K562 (cell line): ENCODE measurements around the gene SH2D7. TPM values are rescaled to one million over a fixed set of nuclear protein-coding genes. Genes with fewer than 3 reads are reported as not detected.

Experiments used
- ATAC-seq: fragments of 200-7000 bp; cut with Tn5 transposase; 3 replicates; pipeline ENCODE4 v1.9.1; 2020; ENCODE audit warnings: moderate library complexity
- BruUV-seq: library from RNA; stranded (reverse); fragments of 400-500 nt; replicated peaks from 2 replicates; lab custom pipeline; 2021; lab: Mats Ljungman, UMichigan
- CTCF ChIA-PET: fragments of 300-600 bp; formaldehyde crosslinking; extraction: SDS; loops from one replicate; lab custom pipeline; 2021; ENCODE audit warnings: low intra/inter-chr PET ratio; lab: Yijun Ruan, JAX
- POLR2A ChIA-PET: fragments of 300-600, 350-650 bp; sonication (Branson Sonifier 250); formaldehyde crosslinking; extraction: SDS; loops from one replicate; lab custom pipeline; 2021; ENCODE audit warnings: antibody characterized with exemption, inconsistent platforms; lab: Yijun Ruan, JAX
- DNase-seq, 4 experiments: peaks; one replicate each; pipeline versions ENCODE4 v3.0.0 to v3.0.0-alpha.2; 2011 to 2018; ENCODE audit warnings: low spot score in 3 of 4, mixed read lengths in 3 of 4; ENCODE audit errors: extremely low read depth in 1 of 4
- FAIRE-seq: peaks from 2 replicates; lab custom pipeline; 2011; peaks lifted over from hg19 to GRCh38; lab: Jason Lieb, UNC
- H2AFZ ChIP-seq: 2 replicates; pipeline ENCODE4 v1.6.0; 2011; ENCODE audit warnings: low read depth, low read length, control low read depth, inconsistent platforms
- H3K27ac ChIP-seq: fragments of 200-600 bp; 3 replicates; pipeline ENCODE4 v1.8.0; 2011; ENCODE audit warnings: low read depth, mild to moderate bottlenecking, control low read depth, inconsistent platforms, low read length, moderate library complexity, mixed read lengths; ENCODE audit errors: extremely low read depth
- H3K27me3 ChIP-seq, 2 experiments: fragments of 300-600 bp in 1 of 2; 2 replicates in 1 of 2; 3 replicates in 1 of 2; pipeline versions ENCODE4 v1.6.0 to v1.8.0; 2011; ENCODE audit warnings: inconsistent platforms in 2 of 2, low read length in 2 of 2, mild to moderate bottlenecking in 1 of 2, mixed read lengths in 1 of 2, moderate library complexity in 1 of 2; ENCODE audit not compliant: control insufficient read depth in 2 of 2, insufficient read depth in 2 of 2
- H3K36me3 ChIP-seq: fragments of 300-600 bp; 3 replicates; pipeline ENCODE4 v1.8.0; 2011; ENCODE audit warnings: mild to moderate bottlenecking, low read length, inconsistent platforms; ENCODE audit not compliant: control insufficient read depth, insufficient read depth
- H3K4me1 ChIP-seq, 2 experiments: fragments of 200-600 bp in 1 of 2; replicated peaks in 1 of 2; 2 replicates in 1 of 2; 3 replicates in 1 of 2; pipeline versions ENCODE4 v1.5.1 to v1.8.0; 2011; ENCODE audit warnings: inconsistent platforms in 2 of 2, low read length in 2 of 2, mild to moderate bottlenecking in 1 of 2, mixed read lengths in 1 of 2, moderate library complexity in 1 of 2; ENCODE audit not compliant: control insufficient read depth in 2 of 2, insufficient read depth in 2 of 2
- H3K4me2 ChIP-seq: 2 replicates; pipeline ENCODE4 v1.6.1; 2011; ENCODE audit warnings: low read length, control low read depth, inconsistent platforms, mixed read lengths; ENCODE audit not compliant: insufficient read depth
- H3K4me3 ChIP-seq: fragments of 200-600 bp; sonication (generic), shearing (Covaris generic); 2 replicates; pipeline ENCODE4 v1.5.1; 2016; ENCODE audit warnings: control low read depth, inconsistent platforms
- H3K79me2 ChIP-seq: fragments of 200-600 bp; 3 replicates; pipeline ENCODE4 v1.8.0; 2011; ENCODE audit warnings: low read length, inconsistent platforms; ENCODE audit not compliant: control insufficient read depth, insufficient read depth
- H3K9ac ChIP-seq, 2 experiments: 2 replicates each; pipeline versions ENCODE4 v1.6.0 to v1.6.1; 2011; ENCODE audit warnings: low read depth in 2 of 2, low read length in 2 of 2, control low read depth in 1 of 2, inconsistent platforms in 1 of 2, mild to moderate bottlenecking in 1 of 2, mixed read lengths in 1 of 2; ENCODE audit not compliant: insufficient read depth in 1 of 2
- H3K9me1 ChIP-seq: one replicate; pipeline ENCODE4 v1.6.0; 2011; ENCODE audit warnings: inconsistent platforms, mild to moderate bottlenecking, low read length, moderate library complexity; ENCODE audit not compliant: control insufficient read depth, insufficient read depth
- H3K9me3 ChIP-seq: replicated peaks from 2 replicates; pipeline ENCODE4 v1.5.1; 2011; ENCODE audit warnings: low read depth, low read length, inconsistent platforms; ENCODE audit not compliant: control insufficient read depth, insufficient read depth
- H4K20me1 ChIP-seq: replicated peaks from 2 replicates; pipeline ENCODE4 v1.6.1; 2011; ENCODE audit warnings: low read length, inconsistent platforms, mixed read lengths; ENCODE audit not compliant: control insufficient read depth, insufficient read depth
- ARID3A ChIP-seq: IDR thresholded peaks from 2 replicates; pipeline ENCODE4 v1.6.1; 2012; ENCODE audit warnings: low read depth, low read length, improper control_type of control experiment, borderline replicate concordance
- DACH1 ChIP-seq: fragments of 450-650 bp; IDR thresholded peaks from 2 replicates; pipeline ENCODE4 v1.6.1; 2018; ENCODE audit not compliant: partially characterized antibody
- E2F6 ChIP-seq, 2 experiments: IDR thresholded peaks; 2 replicates each; pipeline ENCODE4 v1.6.1; 2011; ENCODE audit warnings: borderline replicate concordance in 1 of 2, control low read depth in 1 of 2, low read depth in 1 of 2, low read length in 1 of 2, mild to moderate bottlenecking in 1 of 2, mixed read lengths in 1 of 2, moderate library complexity in 1 of 2; ENCODE audit not compliant: insufficient read depth in 1 of 2, insufficient read length in 1 of 2, poor library complexity in 1 of 2, severe bottlenecking in 1 of 2; ENCODE audit errors: extremely low read depth in 1 of 2
- ETV1 ChIP-seq: fragments of 450-650 bp; conservative IDR thresholded peaks from 2 replicates; pipeline ENCODE4 v1.6.1; 2016; ENCODE audit warnings: missing genetic modification characterization, control low read depth, low read depth, missing compliant biosample characterization
- FIP1L1 ChIP-seq: fragments of 200-400 bp; formaldehyde crosslinking; IDR thresholded peaks from 2 replicates; pipeline ENCODE4 v1.6.1; 2018; ENCODE audit warnings: mild to moderate bottlenecking, low read depth, low read length; ENCODE audit not compliant: poor library complexity, severe bottlenecking
- GATAD2A ChIP-seq: fragments of 450-650 bp; IDR thresholded peaks from 2 replicates; pipeline ENCODE4 v1.6.1; 2017
- NFE2L1 ChIP-seq: fragments of 450-650 bp; IDR thresholded peaks from 2 replicates; pipeline ENCODE4 v1.6.1; 2016; ENCODE audit warnings: missing genetic modification characterization, low read depth, mild to moderate bottlenecking, missing compliant biosample characterization, moderate library complexity, borderline replicate concordance
- NFRKB ChIP-seq: fragments of 450-650 bp; IDR thresholded peaks from 2 replicates; pipeline ENCODE4 v1.6.1; 2016; ENCODE audit warnings: low read depth
- NR2C2 ChIP-seq, 2 experiments: fragments of 200-800 bp in 1 of 2; sonication (Bioruptor generic) in 1 of 2; sonication (generic) in 1 of 2; formaldehyde crosslinking in 1 of 2; IDR thresholded peaks; 2 replicates each; pipeline versions ENCODE4 v1.6.1 to v1.8.0; 2016 to 2022; ENCODE audit warnings: mild to moderate bottlenecking in 1 of 2, missing compliant biosample characterization in 1 of 2, missing genetic modification characterization in 1 of 2, missing genetic modification reagents in 1 of 2
- OTX1 ChIP-seq: fragments of 450-650 bp; formaldehyde crosslinking; IDR thresholded peaks from 2 replicates; pipeline ENCODE4 v1.4.0; 2022; ENCODE audit warnings: mild to moderate bottlenecking
- POLR2A ChIP-seq: fragments of 450-650 bp; conservative IDR thresholded peaks from 2 replicates; pipeline ENCODE4 v1.6.1; 2016
- SIRT6 ChIP-seq: IDR thresholded peaks from one replicate; pipeline ENCODE4 v1.6.1; 2012; ENCODE audit warnings: low read depth, mild to moderate bottlenecking, control low read depth, inconsistent platforms, low read length, moderate library complexity
- SOX6 ChIP-seq: fragments of 450-650 bp; IDR thresholded peaks from 2 replicates; pipeline ENCODE4 v1.6.1; 2014; ENCODE audit warnings: mild to moderate bottlenecking
- STAT5A ChIP-seq: IDR thresholded peaks from 2 replicates; pipeline ENCODE4 v1.6.1; 2012; ENCODE audit warnings: low read length, inconsistent platforms, borderline replicate concordance
- TRIM24 ChIP-seq, 2 experiments: fragments of 450-650 bp; IDR thresholded peaks; 2 replicates each; pipeline ENCODE4 v1.6.1; 2016
- ZFX ChIP-seq: sonication (generic); formaldehyde crosslinking; IDR thresholded peaks from 2 replicates; pipeline ENCODE4 v1.8.0; 2022; ENCODE audit warnings: mild to moderate bottlenecking, missing genetic modification reagents, moderate library complexity
- WGBS: fragments of 100-300 bp; shearing (Covaris generic); methylation state at CpG from one replicate; pipeline ENCODE4 v1.1.6; 2016; ENCODE audit warnings: low coverage, mixed read lengths; ENCODE audit not compliant: insufficient coverage; ENCODE audit errors: missing lambda C conversion rate; 5-methylcytosine and 5-hydroxymethylcytosine counted together
- in situ Hi-C: fragments of 300-500 bp; cut with MboI; formaldehyde crosslinking; loops from 4 replicates; pipeline ENCODE4 v1.15.0; 2018; ENCODE audit warnings: inconsistent platforms, mixed read lengths
- intact Hi-C: fragments of 100-400 bp; cut with micrococcal nuclease; formaldehyde crosslinking; loops from 2 replicates; pipeline ENCODE4 v1.14.2; 2022
- polyA plus RNA-seq, 8 experiments: library from polyadenylated mRNA; depleted of rRNA in 4 of 8; stranded (reverse) in 5 of 8; unstranded in 3 of 8; fragments of >200 nt; fragmentation: Nextera tagmentation in 2 of 8; fragmentation: Illumina TruSeq in 1 of 8; extraction: Ambion mirVana in 2 of 8; extraction: Trizol in 1 of 8; gene quantifications; 2 replicates each; pipeline versions ENCODE4 v1.2.1 to v1.2.3, GENCODE V29; 2011 to 2014; ENCODE audit warnings: inconsistent platforms in 1 of 8, missing spikeins in 1 of 8
- total RNA-seq, 7 experiments: library from RNA; depleted of rRNA in 6 of 7; stranded (reverse); fragments of >200 nt in 6 of 7; fragmentation: Illumina TruSeq in 2 of 7; extraction: Trizol in 2 of 7; gene quantifications; 2 replicates each; pipeline versions ENCODE4 v1.2.1 to v1.2.3, GENCODE V29; 2011 to 2021; ENCODE audit warnings: low replicate concordance in 1 of 7

Gene SH2D7
- total and polyA plus RNA-seq, 9 of the 15 experiments (the other 6 are each of a cell fraction or from before 2014, with no cell fraction given), result not detected

GRCh38 chr15:78101423-78102105, 9.2 kb downstream of the SH2D7 start:
- DNase-seq, result no peak
- no peak overlapping the region for H3K4me3 ChIP-seq
- peaks cover 0 to 8% of the 10 kb centered on the region in 2 experiments; a peak in 2 of 5 replicates for H3K4me1 ChIP-seq
- POLR2A ChIA-PET, result interaction anchor here (0.6 to 1.0 kb wide), 5 partner anchors 26 to 415 kb away, joined by 3 to 4 read pairs (median 3); no protein-coding TSS in a partner anchor
- no peak for ATAC-seq
- TF ChIP-seq ZFX (CRISPR knock-in tag), result no peak
- TF ChIP-seq STAT5A, result no peak
- TF ChIP-seq NFRKB, result no peak
- no peak for TF ChIP-seq FIP1L1
- no peak for TF ChIP-seq ETV1 (tag)
- TF ChIP-seq SOX6, result no peak
- no peak for TF ChIP-seq E2F6 (IDR thresholded peaks at IDR 0.05; ENCODE audit: borderline replicate concordance in 1 of 2, extremely low read depth in 1 of 2, insufficient read depth in 1 of 2, insufficient read length in 1 of 2, low read depth in 1 of 2, low read length in 1 of 2, poor library complexity in 1 of 2, severe bottlenecking in 1 of 2)
- TF ChIP-seq SIRT6, result no peak
- no peak for TF ChIP-seq DACH1
- TF ChIP-seq NFE2L1 (tag), result no peak
- TF ChIP-seq OTX1 (CRISPR knock-in tag), result no peak
- TF ChIP-seq NR2C2 (CRISPR knock-in tag; IDR thresholded peaks at IDR 0.05), result no peak
- TF ChIP-seq NR2C2 (tag; IDR thresholded peaks at IDR 0.05), result no peak
- TF ChIP-seq POLR2A, result no peak
- TF ChIP-seq TRIM24 (IDR thresholded peaks at IDR 0.05), result no peak
- TF ChIP-seq GATAD2A, result no peak
- TF ChIP-seq ARID3A, result no peak
- H4K20me1 ChIP-seq, result peaks cover 6% of the 10 kb centered on the region; the same call in 1 of the 2 replicates
- no peak for FAIRE-seq
- WGBS, result 27% methylated on average over 5 of the region's 5 CpGs
- no peaks in the 10 kb centered on the region for H3K79me2 ChIP-seq
- no peaks in the 10 kb centered on the region for H3K9me1 ChIP-seq
- no TSS peak for BruUV-seq
- intact Hi-C loops (no loop called here), in situ Hi-C loops (no loop called here)
- H3K9me3 ChIP-seq, result no peaks in the 10 kb centered on the region
- no peak overlapping the region for H3K27ac ChIP-seq
- no peak overlapping the region for H3K4me2 ChIP-seq
- H3K36me3 ChIP-seq, result no peaks in the 10 kb centered on the region
- peaks cover 0 to 12% of the 10 kb centered on the region in 2 experiments; a peak in 4 of 5 replicates for H3K27me3 ChIP-seq
- CTCF ChIA-PET, result no interaction called here
- H3K9ac ChIP-seq, result peak overlapping the region in 1 of 2 experiments; percentile 13; a peak in 2 of 4 replicates
- no peak overlapping the region for H2AFZ ChIP-seq
